Measurements from ENCODE around the gene TICAM1.

DNA sequence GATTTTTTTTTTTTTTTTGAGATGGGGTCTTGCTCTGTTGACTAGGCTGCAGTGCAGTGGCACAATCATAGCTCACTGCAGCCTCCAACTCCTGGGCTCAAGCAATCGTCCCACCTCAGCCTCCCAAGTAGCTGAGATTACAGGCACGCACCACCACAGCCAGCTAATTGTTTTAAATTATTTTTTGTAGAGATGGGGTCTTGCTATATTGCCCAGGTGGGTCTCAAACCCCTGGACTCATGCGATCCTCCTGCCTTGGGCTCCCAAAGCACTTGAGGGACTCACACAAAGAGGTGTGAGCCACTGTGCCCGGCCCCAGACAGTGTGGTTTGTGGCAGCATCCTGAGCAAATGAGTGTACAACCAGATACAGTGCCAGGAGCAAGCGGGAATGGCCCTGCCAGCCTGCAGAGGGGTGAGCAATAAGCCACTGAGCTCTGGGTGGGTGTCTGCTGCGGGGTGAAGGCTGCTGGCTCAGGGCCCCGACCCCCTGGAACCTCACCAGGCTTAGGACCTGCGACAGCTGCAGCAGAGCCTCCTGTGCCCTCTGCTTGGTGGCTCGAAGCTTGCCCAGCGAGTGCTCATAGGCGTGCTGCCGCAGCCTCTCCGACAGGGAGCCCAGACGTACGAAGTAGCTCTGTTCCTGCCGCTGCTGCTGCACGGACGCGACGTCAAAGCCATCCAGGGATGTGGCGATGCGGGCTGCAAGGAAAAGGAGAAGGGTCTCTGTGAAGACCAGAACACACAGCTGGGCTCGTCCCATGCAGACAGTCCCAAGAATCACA lies 15.9 kb upstream of the TICAM1 start:
- TF ChIP-seq NR2F2 (IDR thresholded peaks at IDR 0.05), result no peak
- TF ChIP-seq, protein P1, sequence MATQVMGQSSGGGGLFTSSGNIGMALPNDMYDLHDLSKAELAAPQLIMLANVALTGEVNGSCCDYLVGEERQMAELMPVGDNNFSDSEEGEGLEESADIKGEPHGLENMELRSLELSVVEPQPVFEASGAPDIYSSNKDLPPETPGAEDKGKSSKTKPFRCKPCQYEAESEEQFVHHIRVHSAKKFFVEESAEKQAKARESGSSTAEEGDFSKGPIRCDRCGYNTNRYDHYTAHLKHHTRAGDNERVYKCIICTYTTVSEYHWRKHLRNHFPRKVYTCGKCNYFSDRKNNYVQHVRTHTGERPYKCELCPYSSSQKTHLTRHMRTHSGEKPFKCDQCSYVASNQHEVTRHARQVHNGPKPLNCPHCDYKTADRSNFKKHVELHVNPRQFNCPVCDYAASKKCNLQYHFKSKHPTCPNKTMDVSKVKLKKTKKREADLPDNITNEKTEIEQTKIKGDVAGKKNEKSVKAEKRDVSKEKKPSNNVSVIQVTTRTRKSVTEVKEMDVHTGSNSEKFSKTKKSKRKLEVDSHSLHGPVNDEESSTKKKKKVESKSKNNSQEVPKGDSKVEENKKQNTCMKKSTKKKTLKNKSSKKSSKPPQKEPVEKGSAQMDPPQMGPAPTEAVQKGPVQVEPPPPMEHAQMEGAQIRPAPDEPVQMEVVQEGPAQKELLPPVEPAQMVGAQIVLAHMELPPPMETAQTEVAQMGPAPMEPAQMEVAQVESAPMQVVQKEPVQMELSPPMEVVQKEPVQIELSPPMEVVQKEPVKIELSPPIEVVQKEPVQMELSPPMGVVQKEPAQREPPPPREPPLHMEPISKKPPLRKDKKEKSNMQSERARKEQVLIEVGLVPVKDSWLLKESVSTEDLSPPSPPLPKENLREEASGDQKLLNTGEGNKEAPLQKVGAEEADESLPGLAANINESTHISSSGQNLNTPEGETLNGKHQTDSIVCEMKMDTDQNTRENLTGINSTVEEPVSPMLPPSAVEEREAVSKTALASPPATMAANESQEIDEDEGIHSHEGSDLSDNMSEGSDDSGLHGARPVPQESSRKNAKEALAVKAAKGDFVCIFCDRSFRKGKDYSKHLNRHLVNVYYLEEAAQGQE (IDR thresholded peaks at IDR 0.05), result no peak
- no peak for TF ChIP-seq ATF3 (IDR thresholded peaks at IDR 0.05)
- TF ChIP-seq, protein P2, sequence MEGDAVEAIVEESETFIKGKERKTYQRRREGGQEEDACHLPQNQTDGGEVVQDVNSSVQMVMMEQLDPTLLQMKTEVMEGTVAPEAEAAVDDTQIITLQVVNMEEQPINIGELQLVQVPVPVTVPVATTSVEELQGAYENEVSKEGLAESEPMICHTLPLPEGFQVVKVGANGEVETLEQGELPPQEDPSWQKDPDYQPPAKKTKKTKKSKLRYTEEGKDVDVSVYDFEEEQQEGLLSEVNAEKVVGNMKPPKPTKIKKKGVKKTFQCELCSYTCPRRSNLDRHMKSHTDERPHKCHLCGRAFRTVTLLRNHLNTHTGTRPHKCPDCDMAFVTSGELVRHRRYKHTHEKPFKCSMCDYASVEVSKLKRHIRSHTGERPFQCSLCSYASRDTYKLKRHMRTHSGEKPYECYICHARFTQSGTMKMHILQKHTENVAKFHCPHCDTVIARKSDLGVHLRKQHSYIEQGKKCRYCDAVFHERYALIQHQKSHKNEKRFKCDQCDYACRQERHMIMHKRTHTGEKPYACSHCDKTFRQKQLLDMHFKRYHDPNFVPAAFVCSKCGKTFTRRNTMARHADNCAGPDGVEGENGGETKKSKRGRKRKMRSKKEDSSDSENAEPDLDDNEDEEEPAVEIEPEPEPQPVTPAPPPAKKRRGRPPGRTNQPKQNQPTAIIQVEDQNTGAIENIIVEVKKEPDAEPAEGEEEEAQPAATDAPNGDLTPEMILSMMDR (IDR thresholded peaks at IDR 0.05; ENCODE audit: low read depth, low read length, missing input control), result no peak
- no peak for TF ChIP-seq TAF1 (conservative IDR thresholded peaks at IDR 0.05)
- TF ChIP-seq GABPA (IDR thresholded peaks at IDR 0.05 in 1 of 2, conservative IDR thresholded peaks at IDR 0.05 in 1 of 2), result no peak
- TF ChIP-seq MAX (IDR thresholded peaks at IDR 0.05), result no peak
- TF ChIP-seq RAD21 (IDR thresholded peaks at IDR 0.05), result no peak

Measured in liver (tissue), 3 donors.